HG03342 (cell line): ENCODE data around the gene POM121L2.
"Not testable (repeated sequence)": the region's sequence is repeated elsewhere in the genome, so short reads cannot be mapped to it uniquely, and the experiment has no call there.

Source experiments
- ATAC-seq: cut with Tn5 transposase; IDR thresholded peaks from one replicate; pipeline ENCODE4 v1.9.1; 2021; ENCODE audit warnings: mild to moderate bottlenecking, moderate library complexity; ENCODE audit not compliant: unreplicated experiment

The POM121L2 gene

DNA sequence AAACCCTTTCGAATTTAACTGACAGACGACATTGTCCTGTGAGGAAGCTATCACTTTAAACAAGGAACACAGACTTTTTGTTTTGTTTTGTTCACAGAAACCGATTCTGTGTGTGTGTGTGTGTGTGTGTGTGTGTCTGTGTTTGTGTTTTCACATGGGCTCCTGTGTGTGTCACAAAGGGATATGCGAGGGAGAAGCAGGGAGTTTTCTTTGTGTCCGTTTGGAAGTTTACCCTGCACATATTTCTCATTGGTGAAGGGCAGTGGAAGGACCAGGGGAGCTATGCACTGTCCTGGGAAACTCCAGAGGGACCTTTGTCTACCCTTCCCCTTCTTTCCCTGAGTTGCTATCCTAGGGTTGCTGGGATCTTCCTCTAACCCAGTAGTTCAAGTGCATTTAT is 17.7 kb downstream of the POM121L2 start:
- no peak for ATAC-seq

DNA sequence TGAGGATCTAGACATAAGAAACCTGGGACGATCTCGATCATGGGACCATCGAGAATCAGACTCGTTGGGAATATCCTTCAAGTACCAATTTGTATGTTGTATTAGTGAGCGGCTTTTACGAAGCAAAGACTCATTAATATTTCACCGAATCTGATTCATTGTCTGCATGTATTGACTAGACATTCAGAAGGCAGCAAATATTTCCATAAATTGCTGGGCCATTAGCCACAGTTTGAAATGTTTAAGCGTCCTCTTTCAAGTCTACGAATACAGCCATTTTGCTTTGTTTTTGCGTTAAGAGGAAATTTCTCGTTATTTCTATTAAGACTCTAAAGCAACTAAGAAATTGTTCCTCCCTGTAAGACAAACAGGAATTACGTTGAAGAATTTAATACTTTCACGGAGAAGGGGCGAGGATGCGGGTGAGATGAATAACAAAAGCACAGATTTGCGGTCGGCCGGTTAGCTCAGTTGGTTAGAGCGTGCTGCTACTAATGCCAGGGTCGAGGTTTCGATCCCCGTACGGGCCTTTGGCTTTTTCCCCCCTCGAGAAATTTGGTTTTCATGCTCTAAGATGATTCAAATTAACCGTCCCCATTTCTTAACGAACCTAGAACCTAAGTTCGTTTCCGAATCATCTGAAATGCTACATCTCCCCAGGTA is 18.5 kb downstream of the POM121L2 start:
- ATAC-seq = no peak

- ATAC-seq = no peak
Observed at GRCh38 chr6:27290850-27291208, 21.2 kb downstream of the POM121L2 start.

DNA sequence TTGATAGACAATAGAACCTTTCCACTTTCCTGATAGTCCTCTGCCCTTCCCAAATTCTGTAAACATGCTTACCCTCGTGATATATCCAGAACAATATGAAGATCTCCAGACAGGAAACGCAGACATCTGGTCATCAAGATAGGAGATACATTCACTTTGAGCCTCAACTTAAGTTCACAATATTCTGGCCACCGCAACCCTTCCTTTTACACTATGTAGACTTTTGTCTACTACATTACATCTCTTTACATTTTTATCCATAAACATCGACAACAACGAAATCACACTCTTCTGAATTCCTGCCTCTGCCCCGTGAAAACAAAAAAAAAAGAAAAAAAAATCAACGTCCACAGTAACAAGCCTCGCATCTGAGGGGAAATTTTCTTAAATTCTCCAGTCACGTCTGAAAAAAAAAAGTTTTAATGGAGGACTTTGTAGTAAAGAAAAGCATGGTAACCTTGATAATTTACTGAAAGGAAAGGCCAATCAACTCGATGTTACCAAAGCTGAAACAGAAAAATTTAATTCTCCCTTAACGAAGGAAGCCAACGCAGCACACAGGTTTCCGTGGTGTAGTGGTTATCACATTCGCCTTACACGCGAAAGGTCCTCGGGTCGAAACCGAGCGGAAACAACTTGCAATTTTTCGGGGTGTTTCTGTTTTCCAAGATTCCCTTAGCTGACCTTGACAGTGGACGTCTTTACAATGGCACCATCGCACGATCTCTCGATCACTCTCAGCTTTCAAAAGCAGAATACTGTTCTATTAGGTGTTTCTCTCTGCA is 21.8 kb downstream of the POM121L2 start:
- ATAC-seq = no peak

DNA sequence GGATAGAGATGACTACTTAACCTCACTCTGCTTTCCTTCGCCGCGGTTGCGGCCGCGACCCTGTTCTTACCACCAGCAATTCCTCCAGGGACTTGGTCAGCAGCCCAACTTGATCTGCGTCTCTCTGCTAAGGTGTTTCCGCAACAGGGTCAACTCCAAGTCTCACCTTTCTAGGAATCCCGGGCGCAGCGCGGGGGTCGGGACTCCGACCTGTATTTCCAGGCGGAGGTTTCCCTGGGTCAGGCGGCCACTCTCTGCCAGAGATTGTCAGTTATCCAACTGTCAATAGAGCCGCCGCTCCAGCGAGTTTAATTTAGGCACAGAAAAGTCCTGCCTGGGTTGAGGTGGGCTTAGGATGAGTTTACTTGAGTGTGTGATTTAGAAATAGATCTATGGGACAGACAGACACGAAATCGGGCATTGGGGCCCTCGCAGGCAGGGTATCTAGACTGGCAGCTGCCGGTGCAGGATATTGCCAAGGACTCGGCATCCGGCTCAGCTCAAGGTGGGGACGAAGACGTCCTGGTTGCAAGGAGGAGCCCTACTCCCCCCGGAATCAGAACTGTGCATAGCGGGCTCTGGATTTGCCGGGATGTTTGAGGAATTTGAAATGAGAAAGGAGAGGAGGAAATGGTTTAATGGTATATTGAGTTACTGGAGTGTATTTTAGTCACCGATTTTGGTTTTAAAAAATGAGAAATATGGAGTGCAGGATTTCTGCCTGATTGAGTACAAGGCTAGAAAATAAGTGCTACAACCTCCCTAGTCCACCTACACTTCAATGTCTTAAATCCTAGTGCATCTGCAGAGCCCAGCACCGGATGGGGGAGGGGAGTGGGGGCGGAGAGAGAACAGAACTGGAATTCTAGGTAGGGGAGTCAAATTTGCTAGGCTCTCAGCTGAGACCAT is 23.7 kb downstream of the POM121L2 start:
- no peak for ATAC-seq

DNA sequence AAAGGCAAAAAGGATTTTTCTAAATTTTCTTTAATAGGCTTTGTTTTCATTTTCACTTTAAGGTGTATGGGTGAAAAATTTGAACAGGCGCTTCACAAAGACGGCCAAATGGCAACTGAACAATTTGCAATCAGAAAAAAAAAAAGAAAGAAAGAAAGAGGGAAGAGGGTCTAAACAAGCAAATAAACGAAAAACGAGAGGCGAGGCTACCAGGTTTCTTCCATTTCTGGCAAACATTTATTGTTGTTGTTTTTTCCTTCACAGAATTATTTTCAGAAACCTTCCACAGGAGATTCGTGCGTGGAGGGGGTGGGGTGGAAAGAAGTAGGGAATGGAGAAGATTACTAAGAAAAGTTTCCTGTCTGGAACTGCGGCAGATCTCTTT is 24.3 kb downstream of the POM121L2 start:
- ATAC-seq = no peak

DNA sequence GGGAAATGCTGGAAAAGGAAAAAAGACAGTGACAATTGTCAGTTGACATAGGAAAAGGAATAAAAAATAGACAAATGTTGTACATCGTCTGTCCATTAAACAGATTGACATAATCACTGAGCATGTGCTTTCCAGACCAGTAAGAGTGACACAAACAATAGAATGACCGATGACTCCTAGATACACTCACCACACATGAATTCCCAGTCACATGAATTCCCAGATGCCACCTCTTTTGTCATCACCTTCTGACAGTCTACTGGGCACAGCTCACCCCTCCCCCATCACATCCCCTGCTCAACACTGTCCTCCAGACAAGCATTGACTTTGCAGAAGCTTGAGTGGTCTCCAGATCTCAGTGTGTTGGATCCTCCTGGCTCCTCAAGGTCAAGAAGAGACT is 25.9 kb downstream of the POM121L2 start:
- no peak for ATAC-seq

DNA sequence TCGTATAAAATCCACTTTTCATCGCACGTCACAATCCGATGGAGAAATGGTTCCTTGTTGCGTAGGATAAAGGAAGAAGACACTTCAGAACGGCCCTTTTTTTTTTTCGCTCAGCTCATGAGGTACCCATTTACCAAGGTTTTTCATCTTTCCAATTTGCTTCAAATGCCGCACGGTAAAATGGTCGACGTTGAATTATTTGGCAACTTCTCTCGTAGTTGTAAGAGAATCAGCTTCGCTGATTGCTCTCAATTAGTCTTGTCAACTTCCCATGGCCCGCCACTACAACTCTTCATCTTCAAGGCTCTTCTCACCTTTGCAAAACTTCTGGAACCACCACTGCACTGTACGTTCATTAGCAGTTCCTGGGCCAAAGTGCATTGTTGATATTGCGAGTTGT is 28.8 kb downstream of the POM121L2 start:
- ATAC-seq = no peak

DNA sequence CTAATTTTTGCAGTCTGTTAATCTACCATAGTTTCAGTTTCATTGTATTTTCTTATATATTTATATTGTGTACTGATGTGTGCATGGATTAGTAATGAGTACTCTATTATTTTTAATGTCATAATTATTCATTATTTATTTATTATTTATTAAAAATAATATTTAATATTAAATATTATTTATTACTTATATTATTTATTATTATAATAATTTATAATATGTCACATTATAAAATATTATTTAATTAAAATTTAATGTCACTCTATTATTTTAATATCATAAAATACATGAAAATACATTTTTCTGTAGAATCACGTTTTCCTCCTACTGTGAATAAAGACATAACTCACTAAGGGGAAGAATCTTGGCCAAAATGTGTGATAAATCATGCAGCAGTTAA is 30.5 kb downstream of the POM121L2 start:
- no peak for ATAC-seq

DNA sequence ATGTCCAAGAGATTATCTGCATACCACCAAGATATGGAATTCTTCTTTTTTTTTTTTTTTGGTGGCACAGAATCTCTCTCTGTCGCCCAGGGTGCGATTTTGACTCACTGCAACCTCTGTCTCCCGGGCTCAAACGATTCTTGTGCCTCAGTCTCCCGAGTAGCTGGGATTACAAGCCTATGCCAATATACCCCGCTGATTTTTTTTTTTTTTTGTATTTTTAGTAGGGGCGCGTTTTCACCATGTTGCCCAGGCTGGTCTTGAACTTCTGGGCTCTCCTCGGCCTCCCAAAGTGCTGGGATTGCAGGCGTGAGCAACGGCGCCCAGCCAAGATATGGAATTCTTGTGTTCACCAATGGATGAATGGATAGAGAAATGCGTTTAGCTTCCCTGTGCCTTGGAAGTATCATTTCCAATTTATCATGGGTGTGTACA is 31.0 kb downstream of the POM121L2 start:
- ATAC-seq = no peak

- ATAC-seq = no peak
Observed at GRCh38 chr6:27280540-27281000, 31.5 kb downstream of the POM121L2 start.

DNA sequence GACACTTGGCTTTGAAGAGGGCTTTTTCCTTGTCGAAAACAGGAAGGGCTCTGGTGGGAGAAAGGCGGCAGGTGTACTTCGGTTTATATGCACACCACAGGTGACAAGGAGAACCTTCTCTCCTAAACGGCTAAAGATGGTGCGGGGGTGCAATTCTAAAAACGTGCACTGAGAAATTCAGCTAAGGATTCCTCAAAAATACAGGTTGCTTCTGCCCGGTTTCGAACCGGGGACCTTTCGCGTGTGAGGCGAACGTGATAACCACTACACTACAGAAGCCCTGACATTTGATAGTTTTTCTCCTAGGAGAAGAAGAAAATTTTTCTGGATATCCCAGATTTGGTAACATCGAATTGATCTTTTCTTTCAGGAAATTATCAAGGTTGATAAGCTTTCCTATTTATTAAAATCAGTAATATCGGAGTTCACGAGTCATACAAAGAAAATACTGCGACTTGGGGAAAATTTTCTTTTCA is 32.0 kb downstream of the POM121L2 start:
- no peak for ATAC-seq

DNA sequence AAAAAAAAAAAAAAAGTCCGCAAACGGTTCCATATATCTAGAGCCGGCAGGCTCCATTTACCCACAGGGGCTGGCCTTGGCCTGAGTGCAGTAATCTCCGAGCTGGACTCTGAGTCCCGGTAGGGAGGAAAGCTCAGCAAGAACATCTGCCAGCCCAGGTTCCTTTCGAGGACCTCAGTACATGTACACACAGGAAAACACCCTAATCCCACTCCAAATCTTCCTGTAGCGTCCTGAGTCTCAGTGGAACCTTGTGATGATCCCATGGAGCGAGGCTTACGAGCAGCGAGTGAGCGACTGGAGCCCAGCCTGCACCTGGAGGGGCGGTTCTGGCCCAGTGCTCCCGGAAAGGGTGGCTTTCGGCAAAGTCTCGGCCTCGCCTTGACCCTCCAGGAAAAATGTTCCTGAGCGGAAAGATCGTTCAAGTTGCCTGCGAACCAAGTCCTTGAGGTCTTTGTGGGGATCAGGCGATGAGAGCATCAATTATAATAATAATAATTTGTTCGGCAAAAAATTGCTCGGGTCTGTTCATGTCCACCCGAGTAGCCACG is 32.5 kb downstream of the POM121L2 start:
- no peak for ATAC-seq

GRCh38 chr6:27275025-27275956 is 36.8 kb downstream of the POM121L2 start:
- ATAC-seq = no peak

DNA sequence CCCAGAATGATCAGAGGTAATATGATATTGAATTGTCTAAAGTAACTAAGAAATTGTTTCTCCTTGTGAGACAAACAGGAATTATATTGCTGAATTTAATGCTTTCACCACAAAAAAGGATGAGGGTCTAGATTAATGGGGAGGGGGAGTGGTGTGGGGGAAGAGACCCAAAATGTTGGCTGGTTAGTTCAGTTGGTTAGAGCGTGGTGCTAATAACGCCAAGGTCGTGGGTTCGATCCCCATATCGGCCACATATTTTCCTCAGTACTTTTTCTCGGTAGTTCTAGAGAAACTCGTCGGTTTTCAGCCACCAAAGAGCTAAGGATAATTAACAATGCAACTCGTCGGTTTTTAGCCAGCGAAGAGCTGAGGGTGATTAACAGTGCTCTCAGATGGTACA is 38.3 kb downstream of the POM121L2 start:
- ATAC-seq = no peak

DNA sequence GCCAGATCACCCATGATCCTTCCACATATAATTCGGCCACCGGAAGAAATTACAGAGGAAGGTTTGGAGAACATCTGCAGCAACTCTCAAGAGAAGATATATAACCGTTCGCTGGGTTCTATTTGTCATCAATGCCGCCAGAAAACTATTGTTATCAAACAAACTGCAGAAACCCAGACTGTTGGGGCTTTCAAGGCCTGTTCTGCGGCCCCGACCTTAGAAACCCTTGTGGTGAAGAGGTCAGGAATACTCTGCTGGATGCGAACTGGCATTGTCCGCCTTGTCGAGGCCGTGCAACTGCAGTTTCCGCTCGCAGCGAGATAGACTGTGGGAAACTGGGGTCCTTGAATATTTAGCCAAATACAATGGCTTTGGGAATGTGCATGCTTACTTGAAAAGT is 43.3 kb downstream of the POM121L2 start:
- ATAC-seq = no peak

DNA sequence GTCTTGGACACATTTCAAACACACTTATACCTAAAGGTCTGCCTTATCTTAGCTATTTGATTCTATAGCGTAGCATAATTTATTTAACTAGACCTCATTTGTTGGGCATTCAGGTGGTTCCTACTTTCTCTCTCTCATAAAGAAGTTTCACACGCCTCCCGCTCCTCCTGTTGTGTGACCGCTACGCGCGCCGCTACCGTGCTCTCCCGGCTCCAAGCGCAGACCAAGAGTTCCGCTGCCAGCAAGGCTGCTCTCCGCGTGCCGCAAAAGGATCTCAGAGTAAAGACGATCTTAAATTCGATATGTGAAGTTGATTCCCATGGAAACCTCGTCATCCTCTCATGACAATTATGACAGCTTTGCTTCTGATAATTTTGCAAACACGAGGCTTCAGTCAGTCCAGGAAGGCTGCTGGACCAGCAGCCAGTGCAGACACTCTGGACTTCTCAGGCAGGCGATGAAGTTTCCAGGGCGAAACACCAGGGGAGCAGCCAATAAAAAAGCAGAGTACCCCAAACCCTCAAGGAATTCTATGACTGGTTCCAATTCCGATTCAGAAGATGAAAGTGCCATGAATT is 44.1 kb downstream of the POM121L2 start:
- ATAC-seq = no peak

- ATAC-seq = not testable (repeated sequence)
Observed at GRCh38 chr6:27267003-27267402, 45.1 kb downstream of the POM121L2 start.

- no peak for ATAC-seq
Observed at GRCh38 chr6:27263886-27264285, 48.2 kb downstream of the POM121L2 start.
